OCI-LY3 (cell line): ENCODE measurements around the gene TUNAR.

Experiments used
- H2AFZ ChIP-seq: fragments of 200-600, 300-600 bp; shearing (Covaris generic); 2 replicates; pipeline ENCODE4 v1.6.0; 2014; ENCODE audit warnings: antibody characterized with exemption, low read depth, low read length
- H3K27ac ChIP-seq: fragments of 200-600, 300-600 bp; sonication (generic); 2 replicates; pipeline ENCODE4 v1.5.1; 2014; ENCODE audit warnings: mild to moderate bottlenecking, low read length, moderate library complexity, mixed read lengths
- H3K27me3 ChIP-seq: fragments of 200-600, 300-600 bp; sonication (generic); 2 replicates; pipeline ENCODE4 v1.6.1; 2014; ENCODE audit warnings: low read depth, low read length, mixed read lengths
- H3K36me3 ChIP-seq: fragments of 200-600, 300-600 bp; sonication (generic); replicated peaks from 2 replicates; pipeline ENCODE3; 2014; ENCODE audit warnings: low read depth, low read length, mixed read lengths
- H3K4me1 ChIP-seq: fragments of 300-600, 200-600 bp; sonication (generic); 2 replicates; pipeline ENCODE4 v1.6.1; 2014; ENCODE audit warnings: low read length, mixed read lengths
- H3K4me2 ChIP-seq: fragments of 200-600, 300-600 bp; sonication (generic); 2 replicates; pipeline ENCODE4 v1.6.1; 2014; ENCODE audit warnings: low read length, mixed read lengths
- H3K4me3 ChIP-seq: fragments of 300-600, 200-600 bp; sonication (generic); 2 replicates; pipeline ENCODE4 v1.5.1; 2014; ENCODE audit warnings: antibody characterized with exemption, mild to moderate bottlenecking, low read length, moderate library complexity
- H3K79me2 ChIP-seq: fragments of 300-600, 200-600 bp; shearing (Covaris generic); 2 replicates; pipeline ENCODE4 v1.6.1; 2014; ENCODE audit warnings: mild to moderate bottlenecking, low read length, mixed read lengths
- H3K9ac ChIP-seq: fragments of 300-600, 200-600 bp; shearing (Covaris generic); 2 replicates; pipeline ENCODE4 v1.6.0; 2014; ENCODE audit warnings: mild to moderate bottlenecking, low read length, moderate library complexity
- H3K9me3 ChIP-seq: fragments of 200-600, 300-600 bp; shearing (Covaris generic); 2 replicates; pipeline ENCODE4 v1.6.1; 2014; ENCODE audit warnings: low read length, mixed read lengths; ENCODE audit not compliant: insufficient read depth
- H4K20me1 ChIP-seq: fragments of 200-600, 300-600 bp; sonication (generic); 2 replicates; pipeline ENCODE4 v1.6.1; 2016; ENCODE audit warnings: low read length, mixed read lengths; ENCODE audit not compliant: insufficient read depth
- CTCF ChIP-seq: fragments of 200-600, 300-600 bp; sonication (generic); IDR thresholded peaks from 2 replicates; pipeline ENCODE4 v1.5.1; 2014; ENCODE audit warnings: antibody characterized with exemption, low read length, low read depth
- EZH2phosphoT487 ChIP-seq: fragments of 200-600 bp; shearing (Covaris generic); IDR thresholded peaks from 2 replicates; pipeline ENCODE4 v1.6.1; 2018; ENCODE audit warnings: antibody characterized with exemption, mixed run types, low read depth

The TUNAR gene

GRCh38 chr14:95891742-95892141, 15.1 kb downstream of the TUNAR start:
- Histone ChIP-seq H2AFZ (no peak overlapping the region), H3K27ac (no peak overlapping the region), H3K79me2 (no peaks in the 10 kb centered on the region), H4K20me1 (no peaks in the 10 kb centered on the region), H3K4me2 (no peak overlapping the region), H3K9ac (no peak overlapping the region), H3K27me3 (0 out of 2 replicates have a peak, but pooled peaks cover 17% of the 10 kb centered on the region), H3K4me3 (no peak overlapping the region), H3K4me1 (no peaks in the 10 kb centered on the region), H3K36me3 (no peaks in the 10 kb centered on the region), H3K9me3 (no peaks in the 10 kb centered on the region)
- TF ChIP-seq EZH2phosphoT487 (no peak), CTCF (no peak)

- Histone ChIP-seq H3K4me2 (no peak overlapping the region), H3K9me3 (no peaks in the 10 kb centered on the region), H3K4me3 (no peak overlapping the region), H3K27ac (no peak overlapping the region), H3K79me2 (no peaks in the 10 kb centered on the region), H3K27me3 (peaks cover 17% of the 10 kb centered on the region; the same call in 1 of the 2 replicates), H4K20me1 (no peaks in the 10 kb centered on the region), H3K9ac (no peak overlapping the region), H2AFZ (no peak overlapping the region), H3K36me3 (no peaks in the 10 kb centered on the region), H3K4me1 (no peaks in the 10 kb centered on the region)
- no peak for TF ChIP-seq CTCF
- no peak for TF ChIP-seq EZH2phosphoT487
Observed at GRCh38 chr14:95892142-95892541, 15.5 kb downstream of the TUNAR start.

- peak; percentile 49 for TF ChIP-seq CTCF
- no peak for TF ChIP-seq EZH2phosphoT487
- H3K79me2 ChIP-seq, result no peaks in the 10 kb centered on the region
- H2AFZ ChIP-seq, result no peak overlapping the region
- H3K9ac ChIP-seq, result no peak overlapping the region
- no peaks in the 10 kb centered on the region for H4K20me1 ChIP-seq
- no peak overlapping the region for H3K4me3 ChIP-seq
- H3K4me2 ChIP-seq, result no peak overlapping the region
- H3K36me3 ChIP-seq, result no peaks in the 10 kb centered on the region
- no peaks in the 10 kb centered on the region for H3K9me3 ChIP-seq
- H3K4me1 ChIP-seq, result no peaks in the 10 kb centered on the region
- no peak overlapping the region for H3K27ac ChIP-seq
- H3K27me3 ChIP-seq, result peaks cover 40% of the 10 kb centered on the region
Observed at GRCh38 chr14:95895720-95896119, 19.1 kb downstream of the TUNAR start.

- Histone ChIP-seq H4K20me1 (no peaks in the 10 kb centered on the region), H3K9me3 (no peaks in the 10 kb centered on the region), H3K27me3 (peaks cover 41% of the 10 kb centered on the region), H3K4me2 (no peak overlapping the region), H2AFZ (no peak overlapping the region), H3K4me1 (no peaks in the 10 kb centered on the region), H3K9ac (no peak overlapping the region), H3K79me2 (no peaks in the 10 kb centered on the region), H3K36me3 (no peaks in the 10 kb centered on the region), H3K4me3 (no peak overlapping the region), H3K27ac (no peak overlapping the region)
- TF ChIP-seq EZH2phosphoT487 (no peak), CTCF (no peak)
Observed at GRCh38 chr14:95896498-95897135, 20.0 kb downstream of the TUNAR start.
